GM23338 (cell line): ENCODE data around the gene NUDT13. TPM values are rescaled to one million over a fixed set of nuclear protein-coding genes. Genes with fewer than 3 reads are reported as not detected.

ENCODE experiments used
- ATAC-seq: fragments of 200-7000 bp; cut with Tn5 transposase; 3 replicates; pipeline ENCODE4 v1.9.1; 2020
- DNase-seq: peaks from one replicate; pipeline ENCODE4 v3.0.0-alpha.2; 2015; ENCODE audit warnings: low spot score
- H2AFZ ChIP-seq: fragments of 200-600 bp; sonication (generic); 2 replicates; pipeline ENCODE4 v1.8.0; 2016; ENCODE audit warnings: antibody characterized with exemption, mild to moderate bottlenecking, moderate library complexity
- H3F3A ChIP-seq: fragments of 200-600 bp; sonication (generic); replicated peaks from 2 replicates; pipeline ENCODE4 v1.8.0; 2017; ENCODE audit warnings: antibody characterized with exemption, mixed run types, low read depth
- H3K27ac ChIP-seq: fragments of 200-600 bp; sonication (generic); 2 replicates; pipeline ENCODE4 v1.6.1; 2016; ENCODE audit warnings: low read depth
- H3K27me3 ChIP-seq: fragments of 200-600 bp; sonication (generic); 2 replicates; pipeline ENCODE4 v1.8.0; 2016; ENCODE audit warnings: mild to moderate bottlenecking, mixed run types, moderate library complexity; ENCODE audit not compliant: insufficient read depth
- H3K36me3 ChIP-seq: fragments of 200-600 bp; sonication (generic); 2 replicates; pipeline ENCODE4 v1.8.0; 2016; ENCODE audit warnings: mild to moderate bottlenecking; ENCODE audit not compliant: insufficient read depth
- H3K4me1 ChIP-seq: fragments of 200-600 bp; sonication (generic); 2 replicates; pipeline ENCODE4 v1.8.0; 2016; ENCODE audit warnings: mild to moderate bottlenecking, moderate library complexity; ENCODE audit not compliant: insufficient read depth
- H3K4me2 ChIP-seq: fragments of 200-600 bp; sonication (generic); 2 replicates; pipeline ENCODE4 v1.7.1; 2017; ENCODE audit warnings: mixed run types
- H3K4me3 ChIP-seq: fragments of 200-600 bp; sonication (generic); 2 replicates; pipeline ENCODE4 v1.6.1; 2016; ENCODE audit warnings: mixed run types
- H3K79me2 ChIP-seq: fragments of 200-600 bp; sonication (generic); replicated peaks from 2 replicates; pipeline ENCODE4 v1.8.0; 2017; ENCODE audit warnings: mild to moderate bottlenecking; ENCODE audit not compliant: insufficient read depth
- H3K9me2 ChIP-seq: fragments of 200-600 bp; sonication (generic); 2 replicates; pipeline ENCODE4 v1.8.0; 2017; ENCODE audit not compliant: insufficient read depth
- H4K20me1 ChIP-seq: fragments of 200-600 bp; sonication (generic); replicated peaks from 2 replicates; pipeline ENCODE4 v1.8.0; 2017; ENCODE audit warnings: mild to moderate bottlenecking; ENCODE audit not compliant: insufficient read depth
- H3K27ac Mint-ChIP-seq: 2 replicates; pipeline ENCODE4 v1.8.0; 2020; ENCODE audit warnings: inconsistent platforms, mild to moderate bottlenecking, moderate library complexity, mixed read lengths
- H3K27me3 Mint-ChIP-seq: 3 replicates; pipeline ENCODE4 v1.8.0; 2022; ENCODE audit warnings: low read depth, mild to moderate bottlenecking, moderate library complexity, mixed read lengths, inconsistent platforms; ENCODE audit not compliant: insufficient read depth, poor library complexity
- H3K36me3 Mint-ChIP-seq: 3 replicates; pipeline ENCODE4 v1.8.0; 2021; ENCODE audit warnings: low read depth, mild to moderate bottlenecking, inconsistent platforms, moderate library complexity, mixed read lengths
- H3K4me1 Mint-ChIP-seq: 3 replicates; pipeline ENCODE4 v1.8.0; 2020; ENCODE audit warnings: mild to moderate bottlenecking, inconsistent platforms, mixed read lengths
- H3K4me3 Mint-ChIP-seq: 3 replicates; pipeline ENCODE4 v1.8.0; 2021; ENCODE audit warnings: moderate library complexity, mild to moderate bottlenecking, inconsistent platforms, mixed read lengths
- H3K9me3 Mint-ChIP-seq: 3 replicates; pipeline ENCODE4 v1.8.0; 2020; ENCODE audit warnings: moderate library complexity, mild to moderate bottlenecking, inconsistent platforms, mixed read lengths
- ETS1 ChIP-seq: IDR thresholded peaks from 2 replicates; pipeline ENCODE4 v1.6.1; 2016; ENCODE audit warnings: antibody characterized with exemption
- EZH2 ChIP-seq: fragments of 200-600 bp; sonication (generic); IDR thresholded peaks from one replicate; pipeline ENCODE4 v1.8.0; 2017; ENCODE audit warnings: antibody characterized with exemption, mild to moderate bottlenecking, low read depth; ENCODE audit not compliant: unreplicated experiment
- EZH2phosphoT487 ChIP-seq: fragments of 200-600 bp; sonication (generic); IDR thresholded peaks from one replicate; pipeline ENCODE4 v1.8.1; 2018; ENCODE audit warnings: antibody characterized with exemption; ENCODE audit not compliant: unreplicated experiment
- JUNB ChIP-seq: IDR thresholded peaks from one replicate; pipeline ENCODE4 v1.6.1; 2016; ENCODE audit warnings: antibody characterized with exemption; ENCODE audit not compliant: unreplicated experiment
- NANOG ChIP-seq: IDR thresholded peaks from 2 replicates; pipeline ENCODE4 v1.6.1; 2016; ENCODE audit warnings: antibody characterized with exemption, borderline replicate concordance
- POLR2AphosphoS5 ChIP-seq: IDR thresholded peaks from 2 replicates; pipeline ENCODE4 v1.6.1; 2016; ENCODE audit warnings: antibody characterized with exemption, low read depth
- STAT1 ChIP-seq: IDR thresholded peaks from one replicate; pipeline ENCODE4 v1.6.1; 2016; ENCODE audit warnings: antibody characterized with exemption; ENCODE audit not compliant: unreplicated experiment
- ZNF114 ChIP-seq: fragments of 250-450 bp; sonication (Bioruptor Pico); IDR thresholded peaks from 2 replicates; pipeline ENCODE4 v1.5.0; 2020; ENCODE audit warnings: mild to moderate bottlenecking, moderate library complexity
- ZNF331 ChIP-seq: fragments of 250-450 bp; sonication (Bioruptor Pico); IDR thresholded peaks from 2 replicates; pipeline ENCODE4 v1.5.0; 2020; ENCODE audit warnings: low read depth, mild to moderate bottlenecking, moderate library complexity
- ZNF462 ChIP-seq: fragments of 250-450 bp; sonication (Bioruptor Pico); IDR thresholded peaks from 2 replicates; pipeline ENCODE4 v1.5.0; 2020; ENCODE audit warnings: mild to moderate bottlenecking, moderate library complexity
- polyA plus RNA-seq: library from polyadenylated mRNA; unstranded; fragments of >200 nt; fragmentation: Nextera tagmentation; extraction: Ambion mirVana; gene quantifications from 2 replicates; pipeline ENCODE4 v1.2.1, GENCODE V29; 2016
- total RNA-seq: library from RNA; depleted of rRNA; stranded (reverse); fragments of >200 nt; shearing (Covaris generic); gene quantifications from 2 replicates; pipeline ENCODE4 v1.2.3, GENCODE V29; 2014
- TF ChIP-seq, protein P1 (sequence below): IDR thresholded peaks from one replicate; pipeline ENCODE4 v1.6.1; 2018; ENCODE audit warnings: antibody characterized with exemption; ENCODE audit not compliant: unreplicated experiment

Gene NUDT13
- total and polyA plus RNA-seq, 2 experiments from 2014 or later = 1.4 to 2.2 TPM

GRCh38 chr10:73139251-73139650 is 29.0 kb downstream of the NUDT13 start (continued):
- TF ChIP-seq, protein P1, sequence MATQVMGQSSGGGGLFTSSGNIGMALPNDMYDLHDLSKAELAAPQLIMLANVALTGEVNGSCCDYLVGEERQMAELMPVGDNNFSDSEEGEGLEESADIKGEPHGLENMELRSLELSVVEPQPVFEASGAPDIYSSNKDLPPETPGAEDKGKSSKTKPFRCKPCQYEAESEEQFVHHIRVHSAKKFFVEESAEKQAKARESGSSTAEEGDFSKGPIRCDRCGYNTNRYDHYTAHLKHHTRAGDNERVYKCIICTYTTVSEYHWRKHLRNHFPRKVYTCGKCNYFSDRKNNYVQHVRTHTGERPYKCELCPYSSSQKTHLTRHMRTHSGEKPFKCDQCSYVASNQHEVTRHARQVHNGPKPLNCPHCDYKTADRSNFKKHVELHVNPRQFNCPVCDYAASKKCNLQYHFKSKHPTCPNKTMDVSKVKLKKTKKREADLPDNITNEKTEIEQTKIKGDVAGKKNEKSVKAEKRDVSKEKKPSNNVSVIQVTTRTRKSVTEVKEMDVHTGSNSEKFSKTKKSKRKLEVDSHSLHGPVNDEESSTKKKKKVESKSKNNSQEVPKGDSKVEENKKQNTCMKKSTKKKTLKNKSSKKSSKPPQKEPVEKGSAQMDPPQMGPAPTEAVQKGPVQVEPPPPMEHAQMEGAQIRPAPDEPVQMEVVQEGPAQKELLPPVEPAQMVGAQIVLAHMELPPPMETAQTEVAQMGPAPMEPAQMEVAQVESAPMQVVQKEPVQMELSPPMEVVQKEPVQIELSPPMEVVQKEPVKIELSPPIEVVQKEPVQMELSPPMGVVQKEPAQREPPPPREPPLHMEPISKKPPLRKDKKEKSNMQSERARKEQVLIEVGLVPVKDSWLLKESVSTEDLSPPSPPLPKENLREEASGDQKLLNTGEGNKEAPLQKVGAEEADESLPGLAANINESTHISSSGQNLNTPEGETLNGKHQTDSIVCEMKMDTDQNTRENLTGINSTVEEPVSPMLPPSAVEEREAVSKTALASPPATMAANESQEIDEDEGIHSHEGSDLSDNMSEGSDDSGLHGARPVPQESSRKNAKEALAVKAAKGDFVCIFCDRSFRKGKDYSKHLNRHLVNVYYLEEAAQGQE = no peak

GRCh38 chr10:73141603-73142002 is 31.3 kb downstream of the NUDT13 start:
- peaks cover 54% of the 10 kb centered on the region for H3K36me3 Mint-ChIP-seq
- H3K79me2 ChIP-seq = no peaks in the 10 kb centered on the region
- ATAC-seq (no peak), DNase-seq (no peak)
- no peak overlapping the region for H3K4me3 Mint-ChIP-seq
- no peaks in the 10 kb centered on the region for H3K27me3 ChIP-seq
- no peak overlapping the region for H3K27ac Mint-ChIP-seq
- no peaks in the 10 kb centered on the region for H3F3A ChIP-seq
- no peak overlapping the region for H2AFZ ChIP-seq
- no peaks in the 10 kb centered on the region for H3K9me2 ChIP-seq
- no peaks in the 10 kb centered on the region for H3K4me1 ChIP-seq
- H4K20me1 ChIP-seq = peaks cover 4% of the 10 kb centered on the region
- H3K9me3 Mint-ChIP-seq = no peaks in the 10 kb centered on the region
- H3K27ac ChIP-seq = no peak overlapping the region
- H3K27me3 Mint-ChIP-seq = no peaks in the 10 kb centered on the region
- peaks cover 11% of the 10 kb centered on the region for H3K36me3 ChIP-seq
- H3K4me3 ChIP-seq = no peak overlapping the region
- no peak overlapping the region for H3K4me2 ChIP-seq
- no peaks in the 10 kb centered on the region for H3K4me1 Mint-ChIP-seq
- TF ChIP-seq POLR2AphosphoS5 (no peak), ZNF462 (CRISPR knock-in tag) (no peak), JUNB (no peak), EZH2 (no peak), ZNF114 (no peak), EZH2phosphoT487 (no peak), STAT1 (no peak), NANOG (no peak), ETS1 (no peak), ZNF331 (CRISPR knock-in tag) (no peak)
- TF ChIP-seq, protein P1 = no peak
